ENCODE measurements around the gene SH3RF2.
"Not testable (repeated sequence)": the region's sequence is repeated elsewhere in the genome, so short reads cannot be mapped to it uniquely, and the experiment has no call there.

Gene SH3RF2

GRCh38 chr5:145990170-145990569 lies 53.8 kb downstream of the SH3RF2 start:
- DNase-seq (ENCODE audit: low read depth) = no peak
- no peak overlapping the region for H3K4me3 ChIP-seq (ENCODE audit: low read depth, low read length)
- TF ChIP-seq, protein P1, sequence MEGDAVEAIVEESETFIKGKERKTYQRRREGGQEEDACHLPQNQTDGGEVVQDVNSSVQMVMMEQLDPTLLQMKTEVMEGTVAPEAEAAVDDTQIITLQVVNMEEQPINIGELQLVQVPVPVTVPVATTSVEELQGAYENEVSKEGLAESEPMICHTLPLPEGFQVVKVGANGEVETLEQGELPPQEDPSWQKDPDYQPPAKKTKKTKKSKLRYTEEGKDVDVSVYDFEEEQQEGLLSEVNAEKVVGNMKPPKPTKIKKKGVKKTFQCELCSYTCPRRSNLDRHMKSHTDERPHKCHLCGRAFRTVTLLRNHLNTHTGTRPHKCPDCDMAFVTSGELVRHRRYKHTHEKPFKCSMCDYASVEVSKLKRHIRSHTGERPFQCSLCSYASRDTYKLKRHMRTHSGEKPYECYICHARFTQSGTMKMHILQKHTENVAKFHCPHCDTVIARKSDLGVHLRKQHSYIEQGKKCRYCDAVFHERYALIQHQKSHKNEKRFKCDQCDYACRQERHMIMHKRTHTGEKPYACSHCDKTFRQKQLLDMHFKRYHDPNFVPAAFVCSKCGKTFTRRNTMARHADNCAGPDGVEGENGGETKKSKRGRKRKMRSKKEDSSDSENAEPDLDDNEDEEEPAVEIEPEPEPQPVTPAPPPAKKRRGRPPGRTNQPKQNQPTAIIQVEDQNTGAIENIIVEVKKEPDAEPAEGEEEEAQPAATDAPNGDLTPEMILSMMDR (IDR thresholded peaks at IDR 0.05; ENCODE audit: low read depth, low read length, missing control alignments) = no peak
- in situ Hi-C loops (cut with HindIII; ENCODE audit: low sequenced_read_pairs) = no loop called here

DNA sequence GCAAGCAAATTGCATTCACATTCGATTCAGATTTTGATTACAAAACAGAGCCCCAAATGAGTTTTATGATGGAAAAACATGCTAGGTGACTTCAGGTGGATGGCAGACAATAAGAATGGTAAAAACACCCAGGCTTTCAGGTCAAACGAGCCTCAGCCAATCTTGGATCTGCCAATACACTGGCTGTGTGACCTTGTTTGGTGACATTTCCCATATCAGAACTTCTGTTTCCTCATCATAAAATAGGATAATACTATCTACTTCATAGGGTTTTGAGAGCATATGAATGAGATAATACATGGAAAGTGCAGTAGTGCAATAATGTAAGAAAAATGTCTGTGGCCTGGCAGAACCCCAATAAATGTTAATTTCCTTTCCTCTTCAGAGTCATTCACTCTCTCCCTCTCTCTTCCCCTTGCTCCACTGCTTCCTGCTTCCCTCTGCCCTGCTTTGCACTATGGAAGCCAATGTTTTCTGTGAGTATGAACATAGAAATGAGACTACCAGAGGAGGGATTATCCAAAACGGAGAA lies 54.7 kb downstream of the SH3RF2 start:
- in situ Hi-C loops (cut with HindIII; ENCODE audit: low sequenced_read_pairs) = no loop called here
- peak; percentile 67 for DNase-seq (ENCODE audit: low read depth)
- TF ChIP-seq, protein P1 (IDR thresholded peaks at IDR 0.05; ENCODE audit: low read depth, low read length, missing control alignments) = no peak

DNA sequence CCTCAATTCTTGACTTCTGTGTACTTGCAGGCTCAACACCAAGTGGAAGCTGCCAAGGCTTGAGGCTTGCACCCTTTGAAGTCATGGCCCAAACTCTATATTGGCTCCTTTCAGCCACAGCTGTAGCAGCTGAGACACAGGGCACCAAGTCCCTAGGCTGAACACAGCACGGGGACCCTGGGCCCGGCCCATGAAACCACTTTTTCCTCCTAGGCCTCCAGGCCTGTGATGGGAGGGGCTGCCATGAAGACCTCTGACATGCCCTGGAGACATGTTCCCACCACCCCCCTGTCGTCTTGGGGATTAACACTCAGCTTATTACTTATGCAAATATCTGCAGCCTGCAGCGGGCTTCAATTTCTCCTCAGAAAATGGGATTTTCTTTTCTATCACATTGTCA lies 57.2 kb downstream of the SH3RF2 start:
- DNase-seq (ENCODE audit: low read depth); in situ Hi-C loops (cut with HindIII; ENCODE audit: low sequenced_read_pairs); H3K4me3 ChIP-seq (ENCODE audit: low read depth, low read length): not testable (repeated sequence)

More for the DNA sequence above, 54.7 kb downstream of the SH3RF2 start:
- no peak overlapping the region for H3K4me3 ChIP-seq (ENCODE audit: low read depth, low read length)

DNA sequence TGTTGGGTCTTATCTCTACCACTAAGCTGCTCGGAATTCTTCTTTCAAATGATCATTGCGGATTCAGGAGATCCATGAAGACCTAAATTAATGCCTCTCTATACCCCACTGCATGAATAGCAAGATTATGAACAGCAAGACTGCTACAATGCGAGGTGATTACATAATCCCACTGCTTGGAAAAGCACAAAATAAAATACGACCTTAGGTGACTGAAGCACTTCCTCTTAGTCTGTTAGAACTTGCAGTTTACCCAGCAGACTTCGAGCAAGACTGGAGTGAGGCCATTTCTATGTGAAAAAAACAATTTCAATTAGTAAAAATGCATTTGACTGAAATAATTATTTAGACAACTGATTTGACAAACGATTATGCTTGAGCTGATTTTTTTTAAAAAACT lies 59.8 kb downstream of the SH3RF2 start:
- in situ Hi-C loops (cut with HindIII; ENCODE audit: low sequenced_read_pairs) = no loop called here
- H3K4me3 ChIP-seq (ENCODE audit: low read depth, low read length) = no peak overlapping the region
- DNase-seq (ENCODE audit: low read depth) = no peak
- TF ChIP-seq, protein P1 (IDR thresholded peaks at IDR 0.05; ENCODE audit: low read depth, low read length, missing control alignments) = no peak

- in situ Hi-C loops (cut with HindIII; ENCODE audit: low sequenced_read_pairs) = no loop called here
- no peak for DNase-seq (ENCODE audit: low read depth)
- no peak overlapping the region for H3K4me3 ChIP-seq (ENCODE audit: low read depth, low read length)
- TF ChIP-seq, protein P1 (IDR thresholded peaks at IDR 0.05; ENCODE audit: low read depth, low read length, missing control alignments) = no peak
Measured at GRCh38 chr5:145999208-145999607, 62.8 kb downstream of the SH3RF2 start.

DNA sequence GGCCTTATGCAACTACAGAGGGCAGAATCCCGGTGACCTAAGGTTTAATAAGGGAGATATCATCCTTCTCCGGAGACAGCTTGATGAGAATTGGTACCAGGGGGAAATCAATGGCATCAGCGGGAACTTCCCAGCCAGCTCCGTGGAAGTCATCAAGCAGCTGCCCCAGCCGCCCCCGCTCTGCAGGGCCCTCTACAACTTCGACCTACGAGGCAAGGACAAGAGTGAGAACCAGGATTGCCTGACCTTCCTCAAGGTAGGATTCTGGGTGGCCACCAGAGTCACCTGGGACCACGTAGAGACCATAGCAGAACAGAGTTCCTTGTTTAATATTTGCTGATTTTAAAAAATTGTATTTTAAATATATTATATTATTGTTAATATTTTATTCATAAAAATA lies 63.7 kb downstream of the SH3RF2 start:
- in situ Hi-C loops (cut with HindIII; ENCODE audit: low sequenced_read_pairs) = no loop called here
- no peak overlapping the region for H3K4me3 ChIP-seq (ENCODE audit: low read depth, low read length)
- no peak for DNase-seq (ENCODE audit: low read depth)
- TF ChIP-seq, protein P1 (IDR thresholded peaks at IDR 0.05; ENCODE audit: low read depth, low read length, missing control alignments) = no peak

DNA sequence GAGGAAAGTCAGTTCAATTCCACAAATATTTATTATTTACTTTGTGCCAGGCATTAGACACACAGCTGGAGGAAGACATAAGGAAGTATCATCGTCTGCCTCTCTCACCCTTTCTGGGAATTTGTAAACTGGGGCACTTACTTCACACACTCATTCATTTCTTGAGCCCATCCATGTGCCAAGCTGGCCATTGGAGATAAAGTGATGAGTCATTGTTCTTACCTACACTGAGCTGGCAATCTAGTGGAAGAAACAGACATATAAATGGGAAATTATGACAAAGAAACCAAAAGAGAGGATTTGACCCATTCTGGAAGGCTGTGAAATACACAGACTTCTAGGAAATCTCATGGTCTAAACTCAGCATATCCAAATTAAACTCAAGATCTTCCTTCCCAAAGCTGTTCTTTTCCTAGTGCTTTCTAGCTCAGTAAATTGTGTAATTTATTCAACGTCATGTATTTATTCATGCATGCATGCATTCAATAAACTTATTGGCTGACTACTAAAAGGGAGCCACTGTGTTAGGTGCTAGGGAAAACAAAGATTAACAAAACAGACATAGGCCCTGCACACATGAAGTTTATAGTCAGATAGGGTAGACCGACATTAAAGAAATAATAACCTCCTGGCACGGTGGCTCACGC lies 65.3 kb downstream of the SH3RF2 start:
- DNase-seq (ENCODE audit: low read depth) = no peak
- TF ChIP-seq, protein P1 (IDR thresholded peaks at IDR 0.05; ENCODE audit: low read depth, low read length, missing control alignments) = no peak
- in situ Hi-C loops (cut with HindIII; ENCODE audit: low sequenced_read_pairs) = no loop called here
- no peak overlapping the region for H3K4me3 ChIP-seq (ENCODE audit: low read depth, low read length)

Data from astrocyte of the cerebellum (primary cell).